GM12878 (cell line): ENCODE results near the gene MAFF. TPM values are rescaled to one million over a fixed set of nuclear protein-coding genes. Genes with fewer than 3 reads are reported as not detected.

Experiments used
- ATAC-seq: fragments of 200-7000 bp; cut with Tn5 transposase; 3 replicates; pipeline ENCODE4 v1.9.1; 2020; ENCODE audit warnings: mild to moderate bottlenecking, moderate library complexity
- BruUV-seq: library from RNA; stranded (reverse); fragments of 400-500 nt; replicated peaks from 2 replicates; lab custom pipeline; 2021; lab: Mats Ljungman, UMichigan
- CTCF ChIA-PET: fragments of 300-600 bp; sonication (Branson Sonifier 250); formaldehyde crosslinking; extraction: SDS; loops from one replicate; lab custom pipeline; 2021; ENCODE audit warnings: inconsistent platforms; lab: Yijun Ruan, JAX
- POLR2A ChIA-PET: fragments of 350-600 bp; formaldehyde crosslinking; extraction: SDS; loops from one replicate; lab custom pipeline; 2021; ENCODE audit warnings: inconsistent platforms; lab: Charles Lee
- RAD21 ChIA-PET: fragments of 300-600 bp; sonication (Branson Sonifier 250); formaldehyde crosslinking; loops from one replicate; lab custom pipeline; 2023; ENCODE audit warnings: antibody characterized with exemption; ENCODE audit not compliant: unreplicated experiment; lab: Charles Lee
- SMC1A ChIA-PET: fragments of 300-600 bp; sonication (Branson Sonifier 250); formaldehyde crosslinking; loops from one replicate; lab custom pipeline; 2023; ENCODE audit not compliant: unreplicated experiment, uncharacterized antibody; lab: Charles Lee
- DNase-seq: peaks from one replicate; pipeline ENCODE4 v3.0.0-alpha.2; 2011; ENCODE audit warnings: low read depth, low spot score
- FAIRE-seq: peaks from 3 replicates; lab custom pipeline; 2011; peaks lifted over from hg19 to GRCh38; lab: Jason Lieb, UNC
- H2AFZ ChIP-seq: 2 replicates; pipeline ENCODE4 v1.6.0; 2011; ENCODE audit warnings: low read depth, low read length, control low read depth; ENCODE audit not compliant: control insufficient read depth
- H3K27ac ChIP-seq: 2 replicates; pipeline ENCODE4 v1.5.1; 2011; ENCODE audit warnings: control low read depth; ENCODE audit not compliant: control insufficient read depth, insufficient read depth
- H3K27me3 ChIP-seq, 2 experiments: replicated peaks in 1 of 2; 2 replicates each; pipeline versions ENCODE4 v1.6.0 to v1.6.1; 2011; ENCODE audit warnings: low read length in 1 of 2; ENCODE audit not compliant: control insufficient read depth in 2 of 2, insufficient read depth in 2 of 2
- H3K36me3 ChIP-seq, 2 experiments: 2 replicates each; pipeline ENCODE4 v1.5.1; 2011; ENCODE audit warnings: low read length in 1 of 2; ENCODE audit not compliant: control insufficient read depth in 2 of 2, insufficient read depth in 2 of 2
- H3K4me1 ChIP-seq: 2 replicates; pipeline ENCODE4 v1.6.1; 2011; ENCODE audit warnings: mild to moderate bottlenecking, low read length, moderate library complexity, mixed read lengths; ENCODE audit not compliant: control insufficient read depth, insufficient read depth
- H3K4me2 ChIP-seq: 2 replicates; pipeline ENCODE4 v1.6.0; 2011; ENCODE audit warnings: control low read depth; ENCODE audit not compliant: control insufficient read depth, insufficient read depth
- H3K4me3 ChIP-seq: fragments of 200-600 bp; sonication (generic); 2 replicates; pipeline ENCODE4 v1.5.1; 2016
- H3K79me2 ChIP-seq: 2 replicates; pipeline ENCODE4 v1.6.0; 2011; ENCODE audit warnings: low read length; ENCODE audit not compliant: control insufficient read depth, insufficient read depth
- H3K9ac ChIP-seq: 2 replicates; pipeline ENCODE4 v1.8.0; 2011; ENCODE audit warnings: low read length, control low read depth, mixed read lengths; ENCODE audit not compliant: control insufficient read depth, insufficient read depth
- H3K9me3 ChIP-seq: replicated peaks from 3 replicates; pipeline ENCODE4 v1.5.1; 2011; ENCODE audit warnings: mild to moderate bottlenecking, low read length; ENCODE audit not compliant: control insufficient read depth, insufficient read depth
- H4K20me1 ChIP-seq: 2 replicates; pipeline ENCODE4 v1.6.0; 2011; ENCODE audit not compliant: control insufficient read depth, insufficient read depth
- BACH1 ChIP-seq: fragments of 450-650 bp; IDR thresholded peaks from 2 replicates; pipeline ENCODE4 v1.6.1; 2017; ENCODE audit warnings: mild to moderate bottlenecking, borderline replicate concordance
- GABPA ChIP-seq: IDR thresholded peaks from 2 replicates; pipeline ENCODE4 v1.6.1; 2014; ENCODE audit warnings: antibody characterized with exemption, low read depth, mild to moderate bottlenecking, inconsistent platforms
- PAX8 ChIP-seq: fragments of 450-650 bp; IDR thresholded peaks from 2 replicates; pipeline ENCODE4 v1.6.1; 2017; ENCODE audit warnings: mild to moderate bottlenecking, moderate library complexity
- RUNX3 ChIP-seq: IDR thresholded peaks from 2 replicates; pipeline ENCODE4 v1.6.1; 2012; ENCODE audit warnings: low read length, inconsistent platforms
- SKIL ChIP-seq: fragments of 450-650 bp; IDR thresholded peaks from 2 replicates; pipeline ENCODE4 v1.6.1; 2017; ENCODE audit warnings: mild to moderate bottlenecking, low read depth, inconsistent platforms; ENCODE audit not compliant: poor library complexity, severe bottlenecking
- WGBS: methylation state at CpG from one replicate; pipeline ENCODE4 v1.1.6; 2016; ENCODE audit warnings: low lambda C conversion rate; ENCODE audit not compliant: insufficient replicate concordance, insufficient coverage; ENCODE audit errors: missing lambda C conversion rate; 5-methylcytosine and 5-hydroxymethylcytosine counted together
- in situ Hi-C: fragments of 300-500 bp; cut with MboI; formaldehyde crosslinking; loops from 9 replicates; pipeline ENCODE4 v1.14.3; 2018; ENCODE audit warnings: mixed read lengths
- intact Hi-C: fragments of 100-400 bp; cut with micrococcal nuclease; formaldehyde crosslinking; loops from one replicate; pipeline ENCODE4 v1.14.2; 2022; ENCODE audit not compliant: unreplicated experiment
- polyA plus RNA-seq, 11 experiments: library from polyadenylated mRNA; depleted of rRNA in 4 of 11; unstranded in 6 of 11; stranded (reverse) in 5 of 11; fragments of >200 nt; fragmentation: Nextera tagmentation in 4 of 11; fragmentation: Illumina TruSeq in 1 of 11; extraction: Ambion mirVana in 4 of 11; extraction: Trizol in 1 of 11; gene quantifications; 1 replicate in 1 of 11; 2 replicates in 10 of 11; pipeline versions ENCODE4 v1.2.1 to v1.2.3, GENCODE V29; 2011 to 2016; ENCODE audit warnings: inconsistent platforms in 2 of 11, missing spikeins in 2 of 11, low read depth in 1 of 11
- total RNA-seq, 4 experiments: library from RNA; depleted of rRNA in 3 of 4; stranded (reverse); fragments of >200 nt in 3 of 4; fragmentation: Illumina TruSeq in 1 of 4; extraction: Trizol in 1 of 4; gene quantifications; 2 replicates each; pipeline versions ENCODE4 v1.2.1 to v1.2.3, GENCODE V29; 2013 to 2021
- TF ChIP-seq, protein P1 (sequence below): fragments of 450-650 bp; formaldehyde crosslinking; IDR thresholded peaks from 2 replicates; pipeline ENCODE4 v1.4.0; 2020; ENCODE audit warnings: mild to moderate bottlenecking, moderate library complexity
- TF ChIP-seq, protein P2 (sequence below): fragments of 450-650 bp; IDR thresholded peaks from 2 replicates; pipeline ENCODE4 v1.6.1; 2017; ENCODE audit warnings: mild to moderate bottlenecking, moderate library complexity
- TF ChIP-seq, protein P3 (sequence below): fragments of 450-650 bp; IDR thresholded peaks from 2 replicates; pipeline ENCODE4 v1.6.1; 2016; ENCODE audit warnings: mild to moderate bottlenecking

MAFF gene
- total and polyA plus RNA-seq, 10 of the 15 experiments (the other 5 are each of a cell fraction or from before 2014, with no cell fraction given) = 0.22 to 2.3 (median 0.81) TPM; not detected in 1

DNA sequence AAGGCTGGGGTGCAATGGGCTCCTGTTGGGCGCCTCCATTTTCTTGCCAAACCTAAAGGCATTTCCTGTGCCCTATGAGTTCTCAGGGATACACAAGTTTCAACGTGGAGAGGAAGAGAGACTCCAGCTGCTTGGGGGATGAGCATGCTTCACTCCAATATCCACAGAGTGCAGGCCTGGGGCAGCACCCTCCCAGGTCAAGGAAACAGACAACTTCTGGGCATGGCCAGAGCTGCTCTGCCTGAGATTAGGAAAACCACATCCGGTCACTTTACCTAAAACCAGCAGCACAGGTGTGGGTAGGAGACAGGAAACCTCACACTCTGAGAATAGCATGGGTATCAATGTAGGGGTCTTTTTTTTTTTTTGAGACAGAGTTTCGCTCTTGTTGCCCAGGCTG is 42.3 kb downstream of the MAFF start:
- WGBS = 33% methylated on average over 4 of the region's 4 CpGs
- Histone ChIP-seq H3K27ac (no peak overlapping the region), H2AFZ (no peak overlapping the region), H3K9me3 (no peaks in the 10 kb centered on the region), H3K4me2 (0 out of 2 replicates have a peak overlapping the region, but pooled peaks have one; percentile 33), H3K27me3 (no peaks in the 10 kb centered on the region), H3K4me1 (peaks cover 12% of the 10 kb centered on the region), H4K20me1 (no peaks in the 10 kb centered on the region), H3K4me3 (no peak overlapping the region), H3K9ac (no peak overlapping the region), H3K79me2 (no peaks in the 10 kb centered on the region), H3K36me3 (peaks cover 3 to 12% of the 10 kb centered on the region in 2 experiments; a peak in 3 of 4 replicates)
- no TSS peak for BruUV-seq
- intact Hi-C loops (no loop called here), in situ Hi-C loops (no loop called here)
- ATAC-seq (peak; percentile 57), DNase-seq (no peak), FAIRE-seq (no peak)
- ChIA-PET CTCF (no interaction called here), RAD21 (no interaction called here), SMC1A (no interaction called here), POLR2A (no interaction called here)
- TF ChIP-seq GABPA = no peak
- no peak for TF ChIP-seq PAX8
- TF ChIP-seq, protein P1, sequence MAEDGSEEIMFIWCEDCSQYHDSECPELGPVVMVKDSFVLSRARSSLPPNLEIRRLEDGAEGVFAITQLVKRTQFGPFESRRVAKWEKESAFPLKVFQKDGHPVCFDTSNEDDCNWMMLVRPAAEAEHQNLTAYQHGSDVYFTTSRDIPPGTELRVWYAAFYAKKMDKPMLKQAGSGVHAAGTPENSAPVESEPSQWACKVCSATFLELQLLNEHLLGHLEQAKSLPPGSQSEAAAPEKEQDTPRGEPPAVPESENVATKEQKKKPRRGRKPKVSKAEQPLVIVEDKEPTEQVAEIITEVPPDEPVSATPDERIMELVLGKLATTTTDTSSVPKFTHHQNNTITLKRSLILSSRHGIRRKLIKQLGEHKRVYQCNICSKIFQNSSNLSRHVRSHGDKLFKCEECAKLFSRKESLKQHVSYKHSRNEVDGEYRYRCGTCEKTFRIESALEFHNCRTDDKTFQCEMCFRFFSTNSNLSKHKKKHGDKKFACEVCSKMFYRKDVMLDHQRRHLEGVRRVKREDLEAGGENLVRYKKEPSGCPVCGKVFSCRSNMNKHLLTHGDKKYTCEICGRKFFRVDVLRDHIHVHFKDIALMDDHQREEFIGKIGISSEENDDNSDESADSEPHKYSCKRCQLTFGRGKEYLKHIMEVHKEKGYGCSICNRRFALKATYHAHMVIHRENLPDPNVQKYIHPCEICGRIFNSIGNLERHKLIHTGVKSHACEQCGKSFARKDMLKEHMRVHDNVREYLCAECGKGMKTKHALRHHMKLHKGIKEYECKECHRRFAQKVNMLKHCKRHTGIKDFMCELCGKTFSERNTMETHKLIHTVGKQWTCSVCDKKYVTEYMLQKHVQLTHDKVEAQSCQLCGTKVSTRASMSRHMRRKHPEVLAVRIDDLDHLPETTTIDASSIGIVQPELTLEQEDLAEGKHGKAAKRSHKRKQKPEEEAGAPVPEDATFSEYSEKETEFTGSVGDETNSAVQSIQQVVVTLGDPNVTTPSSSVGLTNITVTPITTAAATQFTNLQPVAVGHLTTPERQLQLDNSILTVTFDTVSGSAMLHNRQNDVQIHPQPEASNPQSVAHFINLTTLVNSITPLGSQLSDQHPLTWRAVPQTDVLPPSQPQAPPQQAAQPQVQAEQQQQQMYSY (CRISPR knock-in tag) = no peak
- TF ChIP-seq SKIL = no peak
- peak; percentile 67 for TF ChIP-seq RUNX3
- no peak for TF ChIP-seq BACH1
- TF ChIP-seq, protein P2, sequence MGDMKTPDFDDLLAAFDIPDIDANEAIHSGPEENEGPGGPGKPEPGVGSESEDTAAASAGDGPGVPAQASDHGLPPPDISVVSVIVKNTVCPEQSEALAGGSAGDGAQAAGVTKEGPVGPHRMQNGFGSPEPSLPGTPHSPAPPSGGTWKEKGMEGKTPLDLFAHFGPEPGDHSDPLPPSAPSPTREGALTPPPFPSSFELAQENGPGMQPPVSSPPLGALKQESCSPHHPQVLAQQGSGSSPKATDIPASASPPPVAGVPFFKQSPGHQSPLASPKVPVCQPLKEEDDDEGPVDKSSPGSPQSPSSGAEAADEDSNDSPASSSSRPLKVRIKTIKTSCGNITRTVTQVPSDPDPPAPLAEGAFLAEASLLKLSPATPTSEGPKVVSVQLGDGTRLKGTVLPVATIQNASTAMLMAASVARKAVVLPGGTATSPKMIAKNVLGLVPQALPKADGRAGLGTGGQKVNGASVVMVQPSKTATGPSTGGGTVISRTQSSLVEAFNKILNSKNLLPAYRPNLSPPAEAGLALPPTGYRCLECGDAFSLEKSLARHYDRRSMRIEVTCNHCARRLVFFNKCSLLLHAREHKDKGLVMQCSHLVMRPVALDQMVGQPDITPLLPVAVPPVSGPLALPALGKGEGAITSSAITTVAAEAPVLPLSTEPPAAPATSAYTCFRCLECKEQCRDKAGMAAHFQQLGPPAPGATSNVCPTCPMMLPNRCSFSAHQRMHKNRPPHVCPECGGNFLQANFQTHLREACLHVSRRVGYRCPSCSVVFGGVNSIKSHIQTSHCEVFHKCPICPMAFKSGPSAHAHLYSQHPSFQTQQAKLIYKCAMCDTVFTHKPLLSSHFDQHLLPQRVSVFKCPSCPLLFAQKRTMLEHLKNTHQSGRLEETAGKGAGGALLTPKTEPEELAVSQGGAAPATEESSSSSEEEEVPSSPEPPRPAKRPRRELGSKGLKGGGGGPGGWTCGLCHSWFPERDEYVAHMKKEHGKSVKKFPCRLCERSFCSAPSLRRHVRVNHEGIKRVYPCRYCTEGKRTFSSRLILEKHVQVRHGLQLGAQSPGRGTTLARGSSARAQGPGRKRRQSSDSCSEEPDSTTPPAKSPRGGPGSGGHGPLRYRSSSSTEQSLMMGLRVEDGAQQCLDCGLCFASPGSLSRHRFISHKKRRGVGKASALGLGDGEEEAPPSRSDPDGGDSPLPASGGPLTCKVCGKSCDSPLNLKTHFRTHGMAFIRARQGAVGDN = no peak
- TF ChIP-seq, protein P3, sequence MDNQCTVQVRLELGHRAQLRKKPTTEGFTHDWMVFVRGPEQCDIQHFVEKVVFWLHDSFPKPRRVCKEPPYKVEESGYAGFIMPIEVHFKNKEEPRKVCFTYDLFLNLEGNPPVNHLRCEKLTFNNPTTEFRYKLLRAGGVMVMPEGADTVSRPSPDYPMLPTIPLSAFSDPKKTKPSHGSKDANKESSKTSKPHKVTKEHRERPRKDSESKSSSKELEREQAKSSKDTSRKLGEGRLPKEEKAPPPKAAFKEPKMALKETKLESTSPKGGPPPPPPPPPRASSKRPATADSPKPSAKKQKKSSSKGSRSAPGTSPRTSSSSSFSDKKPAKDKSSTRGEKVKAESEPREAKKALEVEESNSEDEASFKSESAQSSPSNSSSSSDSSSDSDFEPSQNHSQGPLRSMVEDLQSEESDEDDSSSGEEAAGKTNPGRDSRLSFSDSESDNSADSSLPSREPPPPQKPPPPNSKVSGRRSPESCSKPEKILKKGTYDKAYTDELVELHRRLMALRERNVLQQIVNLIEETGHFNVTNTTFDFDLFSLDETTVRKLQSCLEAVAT = no peak
